ENCODE data around the gene OST4.

The OST4 gene

GRCh38 chr2:27053321-27053720, 18.1 kb downstream of the OST4 start:
- TF ChIP-seq CTCF (conservative IDR thresholded peaks at IDR 0.05) (no peak), ZFX (IDR thresholded peaks at IDR 0.05) (no peak)
- H3K27ac ChIP-seq: no peak overlapping the region

- no peak; the same call in 1 of the 2 replicates for TF ChIP-seq ZFX (IDR thresholded peaks at IDR 0.05)
- no peak for TF ChIP-seq CTCF (conservative IDR thresholded peaks at IDR 0.05)
- peak overlapping the region; percentile 68 for H3K27ac ChIP-seq
Observed at GRCh38 chr2:27051902-27052645, 19.4 kb downstream of the OST4 start.

- no peak for TF ChIP-seq CTCF (conservative IDR thresholded peaks at IDR 0.05)
- TF ChIP-seq ZFX (IDR thresholded peaks at IDR 0.05): no peak; the same call in none of the 2 replicates
- H3K27ac ChIP-seq: peak within 1 kb of the TSS; percentile 80
Observed at GRCh38 chr2:27050996-27051901, 20.2 kb downstream of the OST4 start, which contains the start of gene AGBL5. Gene AGBL5 (plus strand): TSS chr2:27051668. CDS start chr2:27052959, 1,291 bp downstream.

GRCh38 chr2:27050281-27050995, 21.0 kb downstream of the OST4 start:
- H3K27ac ChIP-seq: peak overlapping the region; percentile 80
- no peak; the same call in 1 of the 2 replicates for TF ChIP-seq CTCF (conservative IDR thresholded peaks at IDR 0.05)
- no peak for TF ChIP-seq ZFX (IDR thresholded peaks at IDR 0.05)

GRCh38 chr2:27049422-27050280, 21.8 kb downstream of the OST4 start:
- H3K27ac ChIP-seq: peak overlapping the region; percentile 80
- TF ChIP-seq ZFX (IDR thresholded peaks at IDR 0.05) (peak; percentile 46; the same call in 1 of the 2 replicates), CTCF (conservative IDR thresholded peaks at IDR 0.05) (no peak)

- TF ChIP-seq CTCF (conservative IDR thresholded peaks at IDR 0.05) (no peak), ZFX (IDR thresholded peaks at IDR 0.05) (no peak)
- H3K27ac ChIP-seq: no peak overlapping the region
Observed at GRCh38 chr2:27042985-27043634, 28.3 kb downstream of the OST4 start.

All from C4-2B (cell line).